ENCODE data around the gene SUN3.

DNA sequence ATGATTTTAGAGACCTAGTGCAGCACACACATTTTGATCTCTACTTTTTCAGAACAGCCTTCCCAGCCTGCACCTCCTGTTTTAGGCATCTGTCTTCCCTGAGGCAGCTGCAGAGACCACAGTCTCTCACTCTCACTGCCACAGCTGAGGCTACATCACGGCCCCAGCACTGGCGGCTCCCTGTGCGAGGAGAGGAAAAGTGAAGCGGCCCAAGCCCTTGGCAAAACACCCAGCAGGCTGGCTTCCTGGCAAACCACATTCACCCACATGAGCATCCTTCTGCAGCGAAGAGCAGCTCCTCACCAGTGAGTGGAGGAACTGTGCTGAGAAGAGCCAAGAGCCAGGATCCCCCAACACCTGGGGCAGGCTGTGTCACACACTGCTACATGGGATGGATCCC, 63.5 kb downstream of the SUN3 start:
- no peak for TF ChIP-seq POLR2AphosphoS5 (IDR thresholded peaks at IDR 0.05; ENCODE audit: insufficient read depth in 1 of 2, low read depth in 1 of 2)
- TF ChIP-seq, protein P1, sequence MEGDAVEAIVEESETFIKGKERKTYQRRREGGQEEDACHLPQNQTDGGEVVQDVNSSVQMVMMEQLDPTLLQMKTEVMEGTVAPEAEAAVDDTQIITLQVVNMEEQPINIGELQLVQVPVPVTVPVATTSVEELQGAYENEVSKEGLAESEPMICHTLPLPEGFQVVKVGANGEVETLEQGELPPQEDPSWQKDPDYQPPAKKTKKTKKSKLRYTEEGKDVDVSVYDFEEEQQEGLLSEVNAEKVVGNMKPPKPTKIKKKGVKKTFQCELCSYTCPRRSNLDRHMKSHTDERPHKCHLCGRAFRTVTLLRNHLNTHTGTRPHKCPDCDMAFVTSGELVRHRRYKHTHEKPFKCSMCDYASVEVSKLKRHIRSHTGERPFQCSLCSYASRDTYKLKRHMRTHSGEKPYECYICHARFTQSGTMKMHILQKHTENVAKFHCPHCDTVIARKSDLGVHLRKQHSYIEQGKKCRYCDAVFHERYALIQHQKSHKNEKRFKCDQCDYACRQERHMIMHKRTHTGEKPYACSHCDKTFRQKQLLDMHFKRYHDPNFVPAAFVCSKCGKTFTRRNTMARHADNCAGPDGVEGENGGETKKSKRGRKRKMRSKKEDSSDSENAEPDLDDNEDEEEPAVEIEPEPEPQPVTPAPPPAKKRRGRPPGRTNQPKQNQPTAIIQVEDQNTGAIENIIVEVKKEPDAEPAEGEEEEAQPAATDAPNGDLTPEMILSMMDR (IDR thresholded peaks at IDR 0.05) = no peak

All from vagina (tissue), 2 donors.